OCI-LY3 (cell line): ENCODE measurements around the gene QRICH2.

Source experiments
- H2AFZ ChIP-seq: fragments of 200-600, 300-600 bp; shearing (Covaris generic); 2 replicates; pipeline ENCODE4 v1.6.0; 2014; ENCODE audit warnings: antibody characterized with exemption, low read depth, low read length
- H3K27ac ChIP-seq: fragments of 200-600, 300-600 bp; sonication (generic); 2 replicates; pipeline ENCODE4 v1.5.1; 2014; ENCODE audit warnings: mild to moderate bottlenecking, low read length, moderate library complexity, mixed read lengths
- H3K27me3 ChIP-seq: fragments of 200-600, 300-600 bp; sonication (generic); 2 replicates; pipeline ENCODE4 v1.6.1; 2014; ENCODE audit warnings: low read depth, low read length, mixed read lengths
- H3K36me3 ChIP-seq: fragments of 200-600, 300-600 bp; sonication (generic); replicated peaks from 2 replicates; pipeline ENCODE3; 2014; ENCODE audit warnings: low read depth, low read length, mixed read lengths
- H3K4me1 ChIP-seq: fragments of 300-600, 200-600 bp; sonication (generic); 2 replicates; pipeline ENCODE4 v1.6.1; 2014; ENCODE audit warnings: low read length, mixed read lengths
- H3K4me2 ChIP-seq: fragments of 200-600, 300-600 bp; sonication (generic); 2 replicates; pipeline ENCODE4 v1.6.1; 2014; ENCODE audit warnings: low read length, mixed read lengths
- H3K4me3 ChIP-seq: fragments of 300-600, 200-600 bp; sonication (generic); 2 replicates; pipeline ENCODE4 v1.5.1; 2014; ENCODE audit warnings: antibody characterized with exemption, mild to moderate bottlenecking, low read length, moderate library complexity
- H3K79me2 ChIP-seq: fragments of 300-600, 200-600 bp; shearing (Covaris generic); 2 replicates; pipeline ENCODE4 v1.6.1; 2014; ENCODE audit warnings: mild to moderate bottlenecking, low read length, mixed read lengths
- H3K9ac ChIP-seq: fragments of 300-600, 200-600 bp; shearing (Covaris generic); 2 replicates; pipeline ENCODE4 v1.6.0; 2014; ENCODE audit warnings: mild to moderate bottlenecking, low read length, moderate library complexity
- H3K9me3 ChIP-seq: fragments of 200-600, 300-600 bp; shearing (Covaris generic); 2 replicates; pipeline ENCODE4 v1.6.1; 2014; ENCODE audit warnings: low read length, mixed read lengths; ENCODE audit not compliant: insufficient read depth
- H4K20me1 ChIP-seq: fragments of 200-600, 300-600 bp; sonication (generic); 2 replicates; pipeline ENCODE4 v1.6.1; 2016; ENCODE audit warnings: low read length, mixed read lengths; ENCODE audit not compliant: insufficient read depth
- EZH2phosphoT487 ChIP-seq: fragments of 200-600 bp; shearing (Covaris generic); IDR thresholded peaks from 2 replicates; pipeline ENCODE4 v1.6.1; 2018; ENCODE audit warnings: antibody characterized with exemption, mixed run types, low read depth
- TF ChIP-seq, protein P1 (sequence below): fragments of 200-600, 300-600 bp; sonication (generic); IDR thresholded peaks from 2 replicates; pipeline ENCODE4 v1.5.1; 2014; ENCODE audit warnings: antibody characterized with exemption, low read length, low read depth

The QRICH2 gene

DNA sequence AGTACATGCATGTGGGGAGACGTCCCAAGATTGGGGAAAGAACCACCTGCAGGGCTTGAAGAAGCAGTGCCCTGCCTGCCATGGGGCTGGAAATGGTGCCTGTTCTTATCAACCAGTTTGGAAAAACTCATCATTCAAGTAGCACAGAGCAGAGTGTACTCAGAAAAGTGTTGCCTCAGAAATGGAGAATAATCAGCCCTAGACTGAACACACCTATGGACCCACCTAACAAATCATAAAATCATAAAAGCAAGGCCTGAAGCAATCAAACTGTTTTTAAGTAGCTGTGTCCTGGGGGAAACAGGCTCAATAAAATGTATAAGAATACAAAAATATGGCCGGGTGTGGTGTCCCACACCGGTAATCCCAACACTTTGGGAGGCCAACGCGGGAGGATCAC, 11.2 kb downstream of the QRICH2 start:
- no peak for TF ChIP-seq EZH2phosphoT487
- TF ChIP-seq, protein P1, sequence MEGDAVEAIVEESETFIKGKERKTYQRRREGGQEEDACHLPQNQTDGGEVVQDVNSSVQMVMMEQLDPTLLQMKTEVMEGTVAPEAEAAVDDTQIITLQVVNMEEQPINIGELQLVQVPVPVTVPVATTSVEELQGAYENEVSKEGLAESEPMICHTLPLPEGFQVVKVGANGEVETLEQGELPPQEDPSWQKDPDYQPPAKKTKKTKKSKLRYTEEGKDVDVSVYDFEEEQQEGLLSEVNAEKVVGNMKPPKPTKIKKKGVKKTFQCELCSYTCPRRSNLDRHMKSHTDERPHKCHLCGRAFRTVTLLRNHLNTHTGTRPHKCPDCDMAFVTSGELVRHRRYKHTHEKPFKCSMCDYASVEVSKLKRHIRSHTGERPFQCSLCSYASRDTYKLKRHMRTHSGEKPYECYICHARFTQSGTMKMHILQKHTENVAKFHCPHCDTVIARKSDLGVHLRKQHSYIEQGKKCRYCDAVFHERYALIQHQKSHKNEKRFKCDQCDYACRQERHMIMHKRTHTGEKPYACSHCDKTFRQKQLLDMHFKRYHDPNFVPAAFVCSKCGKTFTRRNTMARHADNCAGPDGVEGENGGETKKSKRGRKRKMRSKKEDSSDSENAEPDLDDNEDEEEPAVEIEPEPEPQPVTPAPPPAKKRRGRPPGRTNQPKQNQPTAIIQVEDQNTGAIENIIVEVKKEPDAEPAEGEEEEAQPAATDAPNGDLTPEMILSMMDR, result no peak
- no peaks in the 10 kb centered on the region for H3K4me1 ChIP-seq
- H3K4me3 ChIP-seq, result no peak overlapping the region
- no peaks in the 10 kb centered on the region for H3K79me2 ChIP-seq
- H3K4me2 ChIP-seq, result no peak overlapping the region
- H3K9me3 ChIP-seq, result no peaks in the 10 kb centered on the region
- H3K36me3 ChIP-seq, result no peaks in the 10 kb centered on the region
- H3K27me3 ChIP-seq, result no peaks in the 10 kb centered on the region
- H3K27ac ChIP-seq, result no peak overlapping the region
- no peak overlapping the region for H2AFZ ChIP-seq
- no peaks in the 10 kb centered on the region for H4K20me1 ChIP-seq
- H3K9ac ChIP-seq, result no peak overlapping the region

DNA sequence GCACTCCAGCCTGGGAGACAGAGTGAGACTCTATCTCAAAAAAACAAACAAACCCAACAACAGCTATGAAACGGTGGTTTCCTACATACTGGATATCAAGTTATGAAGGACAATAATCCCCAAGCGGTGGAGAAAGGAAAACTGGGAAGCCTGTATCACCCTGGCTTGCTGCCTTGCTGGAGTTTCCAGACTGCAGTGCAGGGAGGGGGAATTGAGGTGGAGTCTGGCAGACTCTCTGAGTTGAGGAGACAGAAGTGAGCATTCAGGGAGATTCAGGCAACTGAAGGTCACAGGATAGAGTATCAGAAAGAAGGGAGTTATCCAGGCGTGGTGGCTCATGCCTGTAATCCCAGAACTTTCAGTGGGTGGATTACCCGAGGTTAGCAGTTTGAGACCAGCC, 11.9 kb downstream of the QRICH2 start:
- no peak overlapping the region for H3K4me3 ChIP-seq
- no peaks in the 10 kb centered on the region for H3K9me3 ChIP-seq
- no peaks in the 10 kb centered on the region for H4K20me1 ChIP-seq
- TF ChIP-seq, protein P1, result no peak
- TF ChIP-seq EZH2phosphoT487, result no peak
- H3K4me2 ChIP-seq, result no peak overlapping the region
- H3K36me3 ChIP-seq, result no peaks in the 10 kb centered on the region
- no peaks in the 10 kb centered on the region for H3K4me1 ChIP-seq
- no peak overlapping the region for H3K27ac ChIP-seq
- H3K9ac ChIP-seq, result no peak overlapping the region
- no peaks in the 10 kb centered on the region for H3K79me2 ChIP-seq
- H3K27me3 ChIP-seq, result no peaks in the 10 kb centered on the region
- no peak overlapping the region for H2AFZ ChIP-seq

DNA sequence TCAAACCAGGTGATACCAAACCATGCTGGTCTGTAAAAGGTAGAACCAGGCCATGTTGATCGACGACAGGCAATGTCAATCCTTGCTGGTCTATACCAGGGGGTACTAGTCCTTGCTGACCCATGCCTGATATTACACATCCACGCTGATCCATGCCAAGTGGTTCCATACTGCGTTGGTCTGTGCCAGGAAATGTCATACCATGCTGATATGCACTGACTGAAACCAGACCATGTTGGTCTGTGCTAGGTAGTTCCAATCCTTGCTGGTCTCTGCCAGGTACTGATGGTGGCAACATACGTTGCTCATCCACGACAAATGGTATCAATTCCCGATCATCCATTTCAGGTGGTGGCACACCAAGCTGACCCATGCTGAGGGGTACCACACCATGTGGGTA, 15.0 kb downstream of the QRICH2 start:
- Histone ChIP-seq H3K4me2 (no peak overlapping the region), H3K9me3 (no peaks in the 10 kb centered on the region), H3K4me3 (no peak overlapping the region), H3K27me3 (no peaks in the 10 kb centered on the region), H3K9ac (no peak overlapping the region), H2AFZ (no peak overlapping the region), H3K79me2 (no peaks in the 10 kb centered on the region), H3K27ac (no peak overlapping the region), H4K20me1 (no peaks in the 10 kb centered on the region), H3K4me1 (no peaks in the 10 kb centered on the region), H3K36me3 (no peaks in the 10 kb centered on the region)
- TF ChIP-seq, protein P1, result no peak
- no peak for TF ChIP-seq EZH2phosphoT487

DNA sequence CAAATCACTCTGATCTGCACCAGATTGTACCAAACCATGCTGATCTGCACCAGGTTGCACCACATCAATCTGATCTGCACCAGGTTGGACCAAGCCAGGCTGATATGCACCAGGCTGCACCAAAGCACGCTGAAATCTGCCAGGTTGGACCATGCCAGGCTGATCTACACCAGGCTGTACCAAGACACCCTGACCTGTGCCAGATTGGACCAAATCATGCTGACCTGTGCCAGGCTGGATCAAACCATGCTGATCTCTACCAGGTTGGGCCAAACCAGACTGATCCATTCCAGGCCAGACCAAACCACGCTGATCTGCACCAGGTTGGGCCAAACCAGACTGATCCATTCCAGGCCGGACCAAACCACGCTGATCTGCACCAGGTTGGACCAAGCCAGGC, 15.5 kb downstream of the QRICH2 start:
- Histone ChIP-seq H3K9me3 (no peaks in the 10 kb centered on the region), H4K20me1 (no peaks in the 10 kb centered on the region), H3K36me3 (no peaks in the 10 kb centered on the region), H3K27me3 (no peaks in the 10 kb centered on the region), H3K4me2 (no peak overlapping the region), H3K9ac (no peak overlapping the region), H3K4me1 (no peaks in the 10 kb centered on the region), H3K79me2 (no peaks in the 10 kb centered on the region), H3K27ac (no peak overlapping the region), H3K4me3 (no peak overlapping the region), H2AFZ (no peak overlapping the region)
- no peak for TF ChIP-seq EZH2phosphoT487
- TF ChIP-seq, protein P1, result no peak
